Right lobe of liver (tissue), 4 donors: ENCODE data around the gene DYSF.

Source experiments
- CTCF ChIP-seq, 4 donors: fragments of 200-600 bp in 3 of 4; fragments of 450-650 bp in 1 of 4; IDR thresholded peaks; one replicate each; pipeline versions ENCODE4 v1.5.1 to v1.8.0; 2016 to 2022; ENCODE audit warnings: antibody characterized with exemption in 4 of 4, mild to moderate bottlenecking in 2 of 4
- POLR2A ChIP-seq: fragments of 450-650 bp; IDR thresholded peaks from one replicate; pipeline ENCODE4 v1.6.1; 2017; ENCODE audit warnings: antibody characterized with exemption, mild to moderate bottlenecking
- donor health status: DM: no; HTN: no; CAD: no.
- donor health status: DM: no; HTN: no; CAD: no.
- donor health status: DM: no; HTN: yes; CAD: no.

- no peak for TF ChIP-seq CTCF (IDR thresholded peaks at IDR 0.05)
- no peak for TF ChIP-seq POLR2A
Measured at GRCh38 chr2:71695235-71696120, 242.1 kb downstream of the DYSF start.
